Skeletal muscle satellite cell (primary cell): ENCODE results near the gene EHHADH.
"Not testable (repeated sequence)": the region's sequence is repeated elsewhere in the genome, so short reads cannot be mapped to it uniquely, and the experiment has no call there.

Experiments used
- H3K27me3 ChIP-seq: 2 replicates; pipeline ENCODE4 v1.7.0; 2013; ENCODE audit warnings: low read length; ENCODE audit not compliant: control insufficient read depth, insufficient read depth
- H3K36me3 ChIP-seq: 2 replicates; pipeline ENCODE4 v1.7.0; 2013; ENCODE audit warnings: mild to moderate bottlenecking, control low read depth, low read length; ENCODE audit not compliant: insufficient read depth
- H3K4me1 ChIP-seq: 2 replicates; pipeline ENCODE4 v1.7.0; 2013; ENCODE audit warnings: low read length; ENCODE audit not compliant: control insufficient read depth, insufficient read depth
- H3K4me2 ChIP-seq: 2 replicates; pipeline ENCODE4 v1.7.0; 2013; ENCODE audit warnings: mild to moderate bottlenecking, low read length
- H3K4me3 ChIP-seq: 2 replicates; pipeline ENCODE4 v1.7.0; 2013; ENCODE audit warnings: low read length
- H3K9ac ChIP-seq: 2 replicates; pipeline ENCODE4 v1.7.0; 2013; ENCODE audit warnings: mild to moderate bottlenecking, low read depth, low read length, moderate library complexity
- H3K9me3 ChIP-seq: replicated peaks from 2 replicates; pipeline ENCODE4 v1.7.0; 2013; ENCODE audit warnings: mild to moderate bottlenecking, control low read depth, low read length

EHHADH gene

GRCh38 chr3:185250247-185250646 is 3.6 kb downstream of the EHHADH start:
- Histone ChIP-seq H3K4me3 (no peak overlapping the region), H3K9me3 (no peaks in the 10 kb centered on the region), H3K9ac (no peak overlapping the region), H3K36me3 (no peaks in the 10 kb centered on the region), H3K4me1 (no peaks in the 10 kb centered on the region), H3K4me2 (no peak overlapping the region), H3K27me3 (no peaks in the 10 kb centered on the region)

DNA sequence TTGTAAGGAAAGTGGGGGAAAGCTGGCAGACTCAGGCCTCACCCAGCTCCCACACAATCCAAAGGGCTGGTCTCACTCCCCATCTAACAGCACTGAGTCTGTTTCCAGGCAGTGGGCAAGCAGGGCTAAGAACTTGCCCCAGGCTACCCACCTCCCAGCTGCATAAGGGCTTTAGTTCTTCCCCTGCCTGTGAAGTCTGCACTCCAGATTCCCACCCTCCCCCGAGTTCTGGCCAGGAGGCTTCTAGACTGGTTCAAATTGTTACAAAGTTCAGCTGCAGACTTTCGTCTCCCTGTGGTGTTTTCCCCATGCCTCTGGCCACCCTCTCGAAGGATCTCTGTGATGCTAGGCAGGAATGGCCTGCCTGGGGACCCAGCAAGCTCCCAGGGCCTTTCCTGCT is 11.2 kb downstream of the EHHADH start:
- Histone ChIP-seq H3K36me3 (no peaks in the 10 kb centered on the region), H3K9me3 (no peaks in the 10 kb centered on the region)

GRCh38 chr3:185236969-185237368 is 16.9 kb downstream of the EHHADH start:
- no peaks in the 10 kb centered on the region for H3K27me3 ChIP-seq

More for the DNA sequence above, 11.2 kb downstream of the EHHADH start:
- H3K9ac ChIP-seq, result no peak overlapping the region
- H3K27me3 ChIP-seq, result no peaks in the 10 kb centered on the region
- no peak overlapping the region for H3K4me2 ChIP-seq
- H3K4me3 ChIP-seq, result no peak overlapping the region
- H3K4me1 ChIP-seq, result no peaks in the 10 kb centered on the region

GRCh38 chr3:185233328-185233727 is 20.5 kb downstream of the EHHADH start:
- no peak overlapping the region for H3K4me3 ChIP-seq

More at GRCh38 chr3:185236969-185237368, 16.9 kb downstream of the EHHADH start:
- Histone ChIP-seq H3K36me3 (no peaks in the 10 kb centered on the region), H3K9me3 (no peaks in the 10 kb centered on the region), H3K4me2 (no peak overlapping the region), H3K9ac (no peak overlapping the region), H3K4me1 (no peaks in the 10 kb centered on the region), H3K4me3 (no peak overlapping the region)

DNA sequence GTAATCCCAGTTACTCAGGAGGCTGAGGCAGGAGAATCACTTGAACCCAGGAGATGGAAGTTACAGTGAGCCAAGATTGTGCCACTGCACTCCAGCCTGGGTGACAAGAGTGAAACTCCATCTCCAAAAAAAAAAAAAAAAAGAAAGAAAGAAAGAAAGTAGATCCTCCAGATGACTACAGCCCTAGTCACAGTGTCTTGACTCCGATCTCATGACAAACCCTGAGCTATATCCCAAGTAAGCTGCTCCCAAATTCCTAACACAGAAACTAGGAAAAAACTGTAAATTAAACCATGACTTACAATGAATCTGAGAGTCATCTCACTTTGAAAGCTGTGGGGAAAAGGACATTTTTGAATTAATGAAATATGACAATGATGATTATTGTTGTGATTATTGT is 27.3 kb downstream of the EHHADH start:
- H3K27me3 ChIP-seq, H3K36me3 ChIP-seq, H3K9ac ChIP-seq, H3K4me3 ChIP-seq, H3K4me2 ChIP-seq, H3K9me3 ChIP-seq: not testable (repeated sequence)
- peaks cover 10% of the 10 kb centered on the region for H3K4me1 ChIP-seq

More at GRCh38 chr3:185233328-185233727, 20.5 kb downstream of the EHHADH start:
- Histone ChIP-seq H3K9me3 (no peaks in the 10 kb centered on the region), H3K4me1 (no peaks in the 10 kb centered on the region), H3K4me2 (no peak overlapping the region), H3K36me3 (no peaks in the 10 kb centered on the region), H3K9ac (no peak overlapping the region), H3K27me3 (no peaks in the 10 kb centered on the region)

- Histone ChIP-seq H3K9ac (no peak overlapping the region), H3K4me3 (no peak overlapping the region), H3K27me3 (no peaks in the 10 kb centered on the region), H3K36me3 (no peaks in the 10 kb centered on the region), H3K4me2 (peak overlapping the region; percentile 18), H3K9me3 (no peaks in the 10 kb centered on the region), H3K4me1 (peaks cover 10% of the 10 kb centered on the region)
Measured at GRCh38 chr3:185225523-185225922, 28.3 kb downstream of the EHHADH start.

DNA sequence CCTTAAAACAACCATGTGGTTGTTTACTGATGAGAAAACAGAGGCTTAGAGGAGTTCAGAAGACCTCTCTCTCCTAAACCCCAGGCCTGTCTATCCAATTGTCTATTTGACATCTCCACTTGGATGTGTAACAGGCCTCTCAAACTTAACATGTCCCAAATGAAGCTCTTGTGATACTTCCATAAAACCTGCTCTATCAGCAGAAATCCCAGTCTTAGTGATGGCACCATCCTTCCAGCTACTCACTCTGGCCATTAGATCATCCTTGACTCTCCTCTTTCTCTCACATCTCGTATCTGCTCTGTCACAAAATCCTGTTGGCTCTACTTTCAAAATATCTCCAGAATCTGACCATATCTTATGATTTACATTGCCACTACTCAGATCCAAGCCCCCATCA is 28.8 kb downstream of the EHHADH start:
- Histone ChIP-seq H3K27me3 (no peaks in the 10 kb centered on the region), H3K9me3 (no peaks in the 10 kb centered on the region), H3K4me1 (peaks cover 10% of the 10 kb centered on the region), H3K4me3 (no peak overlapping the region), H3K36me3 (no peaks in the 10 kb centered on the region), H3K4me2 (peak overlapping the region; percentile 18), H3K9ac (no peak overlapping the region)

- Histone ChIP-seq H3K9me3 (no peaks in the 10 kb centered on the region), H3K4me1 (peaks cover 10% of the 10 kb centered on the region), H3K36me3 (no peaks in the 10 kb centered on the region), H3K4me3 (no peak overlapping the region), H3K9ac (no peak overlapping the region), H3K4me2 (no peak overlapping the region), H3K27me3 (no peaks in the 10 kb centered on the region)
Measured at GRCh38 chr3:185221203-185221602, 32.6 kb downstream of the EHHADH start.

GRCh38 chr3:185216607-185216958 is 37.3 kb downstream of the EHHADH start:
- Histone ChIP-seq H3K9me3 (no peaks in the 10 kb centered on the region), H3K4me3 (peak overlapping the region; percentile 11), H3K4me1 (no peaks in the 10 kb centered on the region), H3K9ac (peak overlapping the region; percentile 33), H3K4me2 (peak overlapping the region; percentile 38), H3K27me3 (no peaks in the 10 kb centered on the region), H3K36me3 (no peaks in the 10 kb centered on the region)

DNA sequence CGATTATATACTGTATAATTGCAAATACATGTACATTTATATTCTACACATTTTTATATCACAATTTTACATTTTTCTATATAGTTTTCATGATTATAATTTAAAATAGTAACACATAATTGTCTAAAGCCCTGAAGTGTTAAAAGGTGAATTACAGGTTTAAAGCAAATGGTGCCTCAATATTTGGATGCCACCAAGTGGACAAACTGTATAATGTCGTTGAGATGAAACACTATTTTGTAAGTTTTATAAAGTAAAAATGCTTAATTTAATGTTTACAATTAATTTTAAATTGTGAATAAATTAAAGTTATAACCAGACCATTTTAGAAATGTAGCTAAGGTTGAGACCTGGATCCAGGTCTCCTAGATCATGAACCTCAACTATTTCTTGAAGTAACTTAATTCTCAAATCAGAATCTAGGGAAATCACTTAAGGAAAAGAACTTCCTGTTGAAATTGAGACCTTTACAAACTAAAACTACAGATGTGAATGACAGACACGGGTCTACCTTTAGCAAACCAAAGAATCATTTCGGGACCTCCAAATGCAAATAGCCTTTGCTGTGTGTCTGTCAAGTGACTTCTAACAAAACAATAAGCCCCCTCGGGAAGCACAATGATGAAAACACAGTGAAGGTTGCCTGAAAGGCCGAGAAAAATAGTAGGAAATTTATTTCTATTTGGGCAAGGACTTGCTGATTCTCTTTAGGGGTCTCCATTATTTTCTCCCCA is 37.8 kb downstream of the EHHADH start:
- peak overlapping the region; percentile 38 for H3K4me2 ChIP-seq
- no peaks in the 10 kb centered on the region for H3K9me3 ChIP-seq
- peak overlapping the region; percentile 11 for H3K4me3 ChIP-seq
- H3K9ac ChIP-seq, result peak overlapping the region; percentile 33
- no peaks in the 10 kb centered on the region for H3K27me3 ChIP-seq
- H3K4me1 ChIP-seq, result no peaks in the 10 kb centered on the region
- H3K36me3 ChIP-seq, result no peaks in the 10 kb centered on the region

GRCh38 chr3:185212559-185212958 is 41.3 kb downstream of the EHHADH start:
- Histone ChIP-seq H3K36me3 (no peaks in the 10 kb centered on the region), H3K4me2 (no peak overlapping the region), H3K27me3 (no peaks in the 10 kb centered on the region), H3K4me3 (no peak overlapping the region), H3K9me3 (no peaks in the 10 kb centered on the region), H3K4me1 (no peaks in the 10 kb centered on the region), H3K9ac (no peak overlapping the region)

- no peak overlapping the region for H3K4me3 ChIP-seq
- no peak overlapping the region for H3K9ac ChIP-seq
- no peaks in the 10 kb centered on the region for H3K4me1 ChIP-seq
- no peaks in the 10 kb centered on the region for H3K9me3 ChIP-seq
- no peaks in the 10 kb centered on the region for H3K27me3 ChIP-seq
- no peak overlapping the region for H3K4me2 ChIP-seq
- no peaks in the 10 kb centered on the region for H3K36me3 ChIP-seq
Measured at GRCh38 chr3:185212086-185212485, 41.8 kb downstream of the EHHADH start.
